ENCODE measurements around the gene MLF2. TPM values are rescaled to one million over a fixed set of nuclear protein-coding genes. Genes with fewer than 3 reads are reported as not detected.

Gene MLF2
- total and polyA plus RNA-seq, 9 of the 15 experiments (the other 6 are each of a cell fraction or from before 2014, with no cell fraction given), result 11.4 to 190 (median 139) TPM

DNA sequence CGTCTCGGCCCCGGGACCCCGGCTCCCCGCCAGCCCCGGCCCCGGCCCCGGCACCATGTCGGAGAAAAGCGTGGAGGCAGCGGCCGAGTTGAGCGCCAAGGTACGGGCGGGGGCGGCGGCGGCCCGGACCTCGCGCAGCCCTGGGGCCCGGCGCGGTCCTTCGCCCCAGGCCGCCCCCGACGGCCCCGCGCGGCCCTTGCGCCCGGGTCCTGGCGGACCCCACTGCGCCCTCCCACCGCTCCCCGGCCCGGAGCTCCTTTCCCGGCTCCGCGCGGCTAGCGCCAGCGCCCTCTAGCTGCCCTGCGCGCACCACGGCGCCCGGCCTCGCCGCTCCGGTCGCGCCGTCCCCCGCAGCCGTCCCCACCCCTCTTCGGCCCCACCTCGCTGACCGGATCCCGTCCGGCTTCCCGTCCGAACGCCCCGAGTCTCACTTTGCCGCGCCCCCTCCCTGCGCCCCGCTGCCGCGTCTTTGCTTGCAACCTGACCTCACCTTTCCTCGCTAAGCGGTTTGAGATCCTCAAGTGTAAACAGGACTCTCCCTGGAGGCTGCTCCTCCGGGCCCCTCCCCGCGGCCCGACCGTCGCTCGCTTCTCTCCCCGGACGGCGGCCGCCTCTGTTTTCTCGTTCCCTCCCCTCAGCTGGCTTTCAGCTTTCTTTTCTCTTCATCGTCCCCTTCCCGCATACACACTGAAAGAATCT is 13.9 kb upstream of the MLF2 start (continued):
- TF ChIP-seq, protein P1, sequence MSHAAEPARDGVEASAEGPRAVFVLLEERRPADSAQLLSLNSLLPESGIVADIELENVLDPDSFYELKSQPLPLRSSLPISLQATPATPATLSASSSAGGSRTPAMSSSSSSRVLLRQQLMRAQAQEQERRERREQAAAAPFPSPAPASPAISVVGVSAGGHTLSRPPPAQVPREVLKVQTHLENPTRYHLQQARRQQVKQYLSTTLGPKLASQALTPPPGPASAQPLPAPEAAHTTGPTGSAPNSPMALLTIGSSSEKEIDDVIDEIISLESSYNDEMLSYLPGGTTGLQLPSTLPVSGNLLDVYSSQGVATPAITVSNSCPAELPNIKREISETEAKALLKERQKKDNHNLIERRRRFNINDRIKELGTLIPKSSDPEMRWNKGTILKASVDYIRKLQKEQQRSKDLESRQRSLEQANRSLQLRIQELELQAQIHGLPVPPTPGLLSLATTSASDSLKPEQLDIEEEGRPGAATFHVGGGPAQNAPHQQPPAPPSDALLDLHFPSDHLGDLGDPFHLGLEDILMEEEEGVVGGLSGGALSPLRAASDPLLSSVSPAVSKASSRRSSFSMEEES (CRISPR knock-in tag; IDR thresholded peaks at IDR 0.05), result no peak
- TF ChIP-seq ZFP36 (IDR thresholded peaks at IDR 0.05; ENCODE audit: low read depth, low read length, partially characterized antibody) (no peak), CREB1 (IDR thresholded peaks at IDR 0.05) (peak; percentile 27; the same call in 1 of the 2 replicates), CREB1 (CRISPR knock-in tag; IDR thresholded peaks at IDR 0.05) (0 out of 2 replicates have a peak, but pooled peaks have one; percentile 32), SAP30 (IDR thresholded peaks at IDR 0.05; ENCODE audit: borderline replicate concordance, insufficient read depth, low read depth, low read length, poor library complexity, severe bottlenecking) (peak; percentile 43), GABPA (tag; conservative IDR thresholded peaks at IDR 0.05; ENCODE audit: low read depth) (peak; percentile 36; the same call in 1 of the 2 replicates), ZNF354B (CRISPR knock-in tag; IDR thresholded peaks at IDR 0.05) (no peak), EGR1 (conservative IDR thresholded peaks at IDR 0.05) (peak; percentile 41), ZKSCAN8 (CRISPR knock-in tag; IDR thresholded peaks at IDR 0.05) (no peak), HLTF (IDR thresholded peaks at IDR 0.05) (no peak), EP300 (IDR thresholded peaks at IDR 0.05; ENCODE audit: low read length) (no peak), KHSRP (IDR thresholded peaks at IDR 0.05) (no peak), SAFB (IDR thresholded peaks at IDR 0.05; ENCODE audit: borderline replicate concordance, low read depth, low read length) (no peak), ESRRA (IDR thresholded peaks at IDR 0.05; ENCODE audit: borderline replicate concordance, low read depth) (peak; percentile 11; the same call in 1 of the 2 replicates)
- TF ChIP-seq, protein P2, sequence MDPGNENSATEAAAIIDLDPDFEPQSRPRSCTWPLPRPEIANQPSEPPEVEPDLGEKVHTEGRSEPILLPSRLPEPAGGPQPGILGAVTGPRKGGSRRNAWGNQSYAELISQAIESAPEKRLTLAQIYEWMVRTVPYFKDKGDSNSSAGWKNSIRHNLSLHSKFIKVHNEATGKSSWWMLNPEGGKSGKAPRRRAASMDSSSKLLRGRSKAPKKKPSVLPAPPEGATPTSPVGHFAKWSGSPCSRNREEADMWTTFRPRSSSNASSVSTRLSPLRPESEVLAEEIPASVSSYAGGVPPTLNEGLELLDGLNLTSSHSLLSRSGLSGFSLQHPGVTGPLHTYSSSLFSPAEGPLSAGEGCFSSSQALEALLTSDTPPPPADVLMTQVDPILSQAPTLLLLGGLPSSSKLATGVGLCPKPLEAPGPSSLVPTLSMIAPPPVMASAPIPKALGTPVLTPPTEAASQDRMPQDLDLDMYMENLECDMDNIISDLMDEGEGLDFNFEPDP (CRISPR knock-in tag; IDR thresholded peaks at IDR 0.05), result no peak
- TF ChIP-seq, protein P3, sequence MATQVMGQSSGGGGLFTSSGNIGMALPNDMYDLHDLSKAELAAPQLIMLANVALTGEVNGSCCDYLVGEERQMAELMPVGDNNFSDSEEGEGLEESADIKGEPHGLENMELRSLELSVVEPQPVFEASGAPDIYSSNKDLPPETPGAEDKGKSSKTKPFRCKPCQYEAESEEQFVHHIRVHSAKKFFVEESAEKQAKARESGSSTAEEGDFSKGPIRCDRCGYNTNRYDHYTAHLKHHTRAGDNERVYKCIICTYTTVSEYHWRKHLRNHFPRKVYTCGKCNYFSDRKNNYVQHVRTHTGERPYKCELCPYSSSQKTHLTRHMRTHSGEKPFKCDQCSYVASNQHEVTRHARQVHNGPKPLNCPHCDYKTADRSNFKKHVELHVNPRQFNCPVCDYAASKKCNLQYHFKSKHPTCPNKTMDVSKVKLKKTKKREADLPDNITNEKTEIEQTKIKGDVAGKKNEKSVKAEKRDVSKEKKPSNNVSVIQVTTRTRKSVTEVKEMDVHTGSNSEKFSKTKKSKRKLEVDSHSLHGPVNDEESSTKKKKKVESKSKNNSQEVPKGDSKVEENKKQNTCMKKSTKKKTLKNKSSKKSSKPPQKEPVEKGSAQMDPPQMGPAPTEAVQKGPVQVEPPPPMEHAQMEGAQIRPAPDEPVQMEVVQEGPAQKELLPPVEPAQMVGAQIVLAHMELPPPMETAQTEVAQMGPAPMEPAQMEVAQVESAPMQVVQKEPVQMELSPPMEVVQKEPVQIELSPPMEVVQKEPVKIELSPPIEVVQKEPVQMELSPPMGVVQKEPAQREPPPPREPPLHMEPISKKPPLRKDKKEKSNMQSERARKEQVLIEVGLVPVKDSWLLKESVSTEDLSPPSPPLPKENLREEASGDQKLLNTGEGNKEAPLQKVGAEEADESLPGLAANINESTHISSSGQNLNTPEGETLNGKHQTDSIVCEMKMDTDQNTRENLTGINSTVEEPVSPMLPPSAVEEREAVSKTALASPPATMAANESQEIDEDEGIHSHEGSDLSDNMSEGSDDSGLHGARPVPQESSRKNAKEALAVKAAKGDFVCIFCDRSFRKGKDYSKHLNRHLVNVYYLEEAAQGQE (IDR thresholded peaks at IDR 0.05; ENCODE audit: borderline replicate concordance), result peak; percentile 16; the same call in 1 of the 2 replicates
- TF ChIP-seq, protein P3 (CRISPR knock-in tag; IDR thresholded peaks at IDR 0.05; ENCODE audit: low read depth), result no peak

Data from K562 (cell line).